K562 (cell line): ENCODE results near the gene C1orf167. TPM values are rescaled to one million over a fixed set of nuclear protein-coding genes. Genes with fewer than 3 reads are reported as not detected.

Source experiments
- ATAC-seq: fragments of 200-7000 bp; cut with Tn5 transposase; 3 replicates; pipeline ENCODE4 v1.9.1; 2020; ENCODE audit warnings: moderate library complexity
- BruUV-seq: library from RNA; stranded (reverse); fragments of 400-500 nt; replicated peaks from 2 replicates; lab custom pipeline; 2021; lab: Mats Ljungman, UMichigan
- CTCF ChIA-PET: fragments of 300-600 bp; formaldehyde crosslinking; extraction: SDS; loops from one replicate; lab custom pipeline; 2021; ENCODE audit warnings: low intra/inter-chr PET ratio; lab: Yijun Ruan, JAX
- POLR2A ChIA-PET: fragments of 300-600, 350-650 bp; sonication (Branson Sonifier 250); formaldehyde crosslinking; extraction: SDS; loops from one replicate; lab custom pipeline; 2021; ENCODE audit warnings: antibody characterized with exemption, inconsistent platforms; lab: Yijun Ruan, JAX
- DNase-seq, 4 experiments: peaks; one replicate each; pipeline versions ENCODE4 v3.0.0 to v3.0.0-alpha.2; 2011 to 2018; ENCODE audit warnings: low spot score in 3 of 4, mixed read lengths in 3 of 4; ENCODE audit errors: extremely low read depth in 1 of 4
- FAIRE-seq: peaks from 2 replicates; lab custom pipeline; 2011; peaks lifted over from hg19 to GRCh38; lab: Jason Lieb, UNC
- H2AFZ ChIP-seq: 2 replicates; pipeline ENCODE4 v1.6.0; 2011; ENCODE audit warnings: low read depth, low read length, control low read depth, inconsistent platforms
- H3K27ac ChIP-seq: fragments of 200-600 bp; 3 replicates; pipeline ENCODE4 v1.8.0; 2011; ENCODE audit warnings: low read depth, mild to moderate bottlenecking, control low read depth, inconsistent platforms, low read length, moderate library complexity, mixed read lengths; ENCODE audit errors: extremely low read depth
- H3K27me3 ChIP-seq, 2 experiments: fragments of 300-600 bp in 1 of 2; 2 replicates in 1 of 2; 3 replicates in 1 of 2; pipeline versions ENCODE4 v1.6.0 to v1.8.0; 2011; ENCODE audit warnings: inconsistent platforms in 2 of 2, low read length in 2 of 2, mild to moderate bottlenecking in 1 of 2, mixed read lengths in 1 of 2, moderate library complexity in 1 of 2; ENCODE audit not compliant: control insufficient read depth in 2 of 2, insufficient read depth in 2 of 2
- H3K36me3 ChIP-seq: fragments of 300-600 bp; 3 replicates; pipeline ENCODE4 v1.8.0; 2011; ENCODE audit warnings: mild to moderate bottlenecking, low read length, inconsistent platforms; ENCODE audit not compliant: control insufficient read depth, insufficient read depth
- H3K4me1 ChIP-seq, 2 experiments: fragments of 200-600 bp in 1 of 2; replicated peaks in 1 of 2; 2 replicates in 1 of 2; 3 replicates in 1 of 2; pipeline versions ENCODE4 v1.5.1 to v1.8.0; 2011; ENCODE audit warnings: inconsistent platforms in 2 of 2, low read length in 2 of 2, mild to moderate bottlenecking in 1 of 2, mixed read lengths in 1 of 2, moderate library complexity in 1 of 2; ENCODE audit not compliant: control insufficient read depth in 2 of 2, insufficient read depth in 2 of 2
- H3K4me2 ChIP-seq: 2 replicates; pipeline ENCODE4 v1.6.1; 2011; ENCODE audit warnings: low read length, control low read depth, inconsistent platforms, mixed read lengths; ENCODE audit not compliant: insufficient read depth
- H3K4me3 ChIP-seq: fragments of 200-600 bp; sonication (generic), shearing (Covaris generic); 2 replicates; pipeline ENCODE4 v1.5.1; 2016; ENCODE audit warnings: control low read depth, inconsistent platforms
- H3K79me2 ChIP-seq: fragments of 200-600 bp; 3 replicates; pipeline ENCODE4 v1.8.0; 2011; ENCODE audit warnings: low read length, inconsistent platforms; ENCODE audit not compliant: control insufficient read depth, insufficient read depth
- H3K9ac ChIP-seq, 2 experiments: 2 replicates each; pipeline versions ENCODE4 v1.6.0 to v1.6.1; 2011; ENCODE audit warnings: low read depth in 2 of 2, low read length in 2 of 2, control low read depth in 1 of 2, inconsistent platforms in 1 of 2, mild to moderate bottlenecking in 1 of 2, mixed read lengths in 1 of 2; ENCODE audit not compliant: insufficient read depth in 1 of 2
- H3K9me1 ChIP-seq: one replicate; pipeline ENCODE4 v1.6.0; 2011; ENCODE audit warnings: inconsistent platforms, mild to moderate bottlenecking, low read length, moderate library complexity; ENCODE audit not compliant: control insufficient read depth, insufficient read depth
- H3K9me3 ChIP-seq: replicated peaks from 2 replicates; pipeline ENCODE4 v1.5.1; 2011; ENCODE audit warnings: low read depth, low read length, inconsistent platforms; ENCODE audit not compliant: control insufficient read depth, insufficient read depth
- H4K20me1 ChIP-seq: replicated peaks from 2 replicates; pipeline ENCODE4 v1.6.1; 2011; ENCODE audit warnings: low read length, inconsistent platforms, mixed read lengths; ENCODE audit not compliant: control insufficient read depth, insufficient read depth
- CHD4 ChIP-seq: fragments of 200-600 bp; sonication (generic); IDR thresholded peaks from 3 replicates; pipeline ENCODE4 v1.6.1; 2012; ENCODE audit warnings: low read depth, mild to moderate bottlenecking, mixed read lengths, low read length, inconsistent platforms; ENCODE audit not compliant: insufficient read depth, insufficient replicate concordance, poor library complexity, severe bottlenecking
- COPS2 ChIP-seq: fragments of 450-650 bp; conservative IDR thresholded peaks from 2 replicates; pipeline ENCODE4 v1.6.1; 2016; ENCODE audit warnings: mild to moderate bottlenecking, moderate library complexity
- CREM ChIP-seq: IDR thresholded peaks from 2 replicates; pipeline ENCODE4 v1.6.1; 2014; ENCODE audit warnings: antibody characterized with exemption, low read depth
- FOXK2 ChIP-seq, 2 experiments: fragments of 450-650 bp; IDR thresholded peaks in 1 of 2; conservative IDR thresholded peaks in 1 of 2; 2 replicates each; pipeline ENCODE4 v1.6.1; 2016; ENCODE audit warnings: low read depth in 2 of 2, mild to moderate bottlenecking in 1 of 2
- ILK ChIP-seq: fragments of 450-650 bp; IDR thresholded peaks from 2 replicates; pipeline ENCODE4 v1.6.1; 2016; ENCODE audit warnings: missing genetic modification characterization, low read depth, mild to moderate bottlenecking, missing compliant biosample characterization, moderate library complexity, borderline replicate concordance
- NR1H2 ChIP-seq: sonication (generic); formaldehyde crosslinking; IDR thresholded peaks from 2 replicates; pipeline ENCODE4 v1.4.0; 2020; ENCODE audit warnings: mild to moderate bottlenecking, missing genetic modification reagents
- TBL1XR1 ChIP-seq, 2 experiments: IDR thresholded peaks; 2 replicates each; pipeline ENCODE4 v1.6.1; 2012; ENCODE audit warnings: improper control_type of control experiment in 2 of 2, low read length in 2 of 2, mild to moderate bottlenecking in 1 of 2
- WHSC1 ChIP-seq: IDR thresholded peaks from one replicate; pipeline ENCODE4 v1.6.1; 2012; ENCODE audit warnings: low read length, control low read depth, inconsistent platforms
- ZKSCAN1 ChIP-seq: fragments of 150-350 bp; IDR thresholded peaks from 2 replicates; pipeline ENCODE4 v1.6.1; 2016; ENCODE audit warnings: low read depth, low read length
- ZNF764 ChIP-seq: fragments of 250-450 bp; sonication (Bioruptor Pico); IDR thresholded peaks from 2 replicates; pipeline ENCODE4 v1.4.0; 2020; ENCODE audit warnings: low read depth, mild to moderate bottlenecking, moderate library complexity
- ZNF77 ChIP-seq: fragments of 250-450 bp; sonication (Bioruptor Pico); IDR thresholded peaks from 2 replicates; pipeline ENCODE4 v1.5.0; 2020
- WGBS: fragments of 100-300 bp; shearing (Covaris generic); methylation state at CpG from one replicate; pipeline ENCODE4 v1.1.6; 2016; ENCODE audit warnings: low coverage, mixed read lengths; ENCODE audit not compliant: insufficient coverage; ENCODE audit errors: missing lambda C conversion rate; 5-methylcytosine and 5-hydroxymethylcytosine counted together
- in situ Hi-C: fragments of 300-500 bp; cut with MboI; formaldehyde crosslinking; loops from 4 replicates; pipeline ENCODE4 v1.15.0; 2018; ENCODE audit warnings: inconsistent platforms, mixed read lengths
- intact Hi-C: fragments of 100-400 bp; cut with micrococcal nuclease; formaldehyde crosslinking; loops from 2 replicates; pipeline ENCODE4 v1.14.2; 2022
- polyA plus RNA-seq, 8 experiments: library from polyadenylated mRNA; depleted of rRNA in 4 of 8; stranded (reverse) in 5 of 8; unstranded in 3 of 8; fragments of >200 nt; fragmentation: Nextera tagmentation in 2 of 8; fragmentation: Illumina TruSeq in 1 of 8; extraction: Ambion mirVana in 2 of 8; extraction: Trizol in 1 of 8; gene quantifications; 2 replicates each; pipeline versions ENCODE4 v1.2.1 to v1.2.3, GENCODE V29; 2011 to 2014; ENCODE audit warnings: inconsistent platforms in 1 of 8, missing spikeins in 1 of 8
- total RNA-seq, 7 experiments: library from RNA; depleted of rRNA in 6 of 7; stranded (reverse); fragments of >200 nt in 6 of 7; fragmentation: Illumina TruSeq in 2 of 7; extraction: Trizol in 2 of 7; gene quantifications; 2 replicates each; pipeline versions ENCODE4 v1.2.1 to v1.2.3, GENCODE V29; 2011 to 2021; ENCODE audit warnings: low replicate concordance in 1 of 7
- TF ChIP-seq, protein P1 (sequence below): fragments of 450-650 bp; formaldehyde crosslinking; IDR thresholded peaks from 2 replicates; pipeline ENCODE4 v1.4.0; 2020; ENCODE audit warnings: mild to moderate bottlenecking
- TF ChIP-seq, protein P2 (sequence below), 2 experiments: fragments of 450-650 bp in 1 of 2; sonication (generic) in 1 of 2; formaldehyde crosslinking in 1 of 2; IDR thresholded peaks in 1 of 2; conservative IDR thresholded peaks in 1 of 2; 2 replicates each; pipeline versions ENCODE4 v1.6.1 to v1.8.1; 2016 to 2023; ENCODE audit warnings: mild to moderate bottlenecking in 2 of 2, moderate library complexity in 2 of 2, inconsistent platforms in 1 of 2, missing genetic modification reagents in 1 of 2
- TF ChIP-seq, protein P3 (sequence below): fragments of 250-450 bp; sonication (Bioruptor Pico); IDR thresholded peaks from 2 replicates; pipeline ENCODE4 v1.5.0; 2021

The C1orf167 gene
- total and polyA plus RNA-seq, 9 of the 15 experiments (the other 6 are each of a cell fraction or from before 2014, with no cell fraction given), result 0.22 to 0.86 (median 0.31) TPM; not detected in 2

GRCh38 chr1:11749203-11749689 is 12.7 kb upstream of the C1orf167 start (continued):
- TF ChIP-seq ZKSCAN1, result no peak
- TF ChIP-seq CHD4, result no peak
- TF ChIP-seq WHSC1, result no peak
- TF ChIP-seq CREM, result peak; percentile 64

DNA sequence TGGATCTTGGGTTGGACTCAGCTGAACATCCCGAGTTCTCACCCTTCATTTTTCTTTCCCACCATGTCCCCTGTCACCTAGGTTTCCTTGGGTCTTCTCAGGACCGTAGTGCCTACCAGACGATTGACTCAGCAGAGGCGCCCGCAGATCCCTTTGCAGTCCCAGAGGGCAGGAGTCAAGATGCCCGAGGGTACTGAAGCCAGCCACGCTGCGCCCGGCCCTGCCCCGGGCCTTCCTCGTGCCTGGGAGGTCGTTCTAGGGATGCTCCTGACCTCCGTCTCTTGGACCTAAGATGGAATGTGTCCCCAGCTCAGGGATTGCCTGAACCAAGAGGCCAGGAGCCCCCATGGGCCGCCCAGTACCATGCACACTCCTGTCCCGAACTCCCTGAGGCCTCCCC is 12.0 kb upstream of the C1orf167 start:
- Histone ChIP-seq H3K4me1 (peaks cover 31 to 58% of the 10 kb centered on the region in 2 experiments), H3K27ac (no peak overlapping the region), H2AFZ (no peak overlapping the region), H3K9me3 (no peaks in the 10 kb centered on the region), H3K4me2 (no peak overlapping the region), H3K27me3 (no peaks in the 10 kb centered on the region), H3K4me3 (no peak overlapping the region), H3K36me3 (peaks cover 53% of the 10 kb centered on the region; the same call in 2 of the 3 replicates), H4K20me1 (no peaks in the 10 kb centered on the region), H3K79me2 (no peaks in the 10 kb centered on the region), H3K9me1 (no peaks in the 10 kb centered on the region), H3K9ac (no peak overlapping the region; a peak in 1 of 4 replicates)
- intact Hi-C loops (loop anchor here (1.0 to 2.0 kb wide), 2 partner anchors 31 to 99 kb away; no protein-coding TSS in a partner anchor), in situ Hi-C loops (no loop called here)
- CTCF ChIA-PET, result interaction anchor here (1.0 to 2.8 kb wide), 3 partner anchors 86 to 104 kb away, joined by 3 to 22 read pairs (median 8); partner anchors contain the start of gene FBXO6
- no peak for DNase-seq
- BruUV-seq, result no TSS peak
- 75% methylated on average over 11 of the region's 15 CpGs for WGBS
- POLR2A ChIA-PET, result interaction anchor here (0.6 to 1.4 kb wide), 4 partner anchors 26 to 88 kb away, joined by 3 to 5 read pairs (median 3); partner anchors contain the start of genes CLCN6 and MTHFR
- ATAC-seq, result no peak
- no peak for FAIRE-seq
- TF ChIP-seq FOXK2 (conservative IDR thresholded peaks at IDR 0.05 in 1 of 2, IDR thresholded peaks at IDR 0.05 in 1 of 2; ENCODE audit: low read depth in 2 of 2), result no peak
- TF ChIP-seq TBL1XR1 (IDR thresholded peaks at IDR 0.05; ENCODE audit: low read length in 2 of 2), result no peak
- TF ChIP-seq ZNF764, result no peak
- no peak for TF ChIP-seq NR1H2 (CRISPR knock-in tag)
- TF ChIP-seq, protein P1, sequence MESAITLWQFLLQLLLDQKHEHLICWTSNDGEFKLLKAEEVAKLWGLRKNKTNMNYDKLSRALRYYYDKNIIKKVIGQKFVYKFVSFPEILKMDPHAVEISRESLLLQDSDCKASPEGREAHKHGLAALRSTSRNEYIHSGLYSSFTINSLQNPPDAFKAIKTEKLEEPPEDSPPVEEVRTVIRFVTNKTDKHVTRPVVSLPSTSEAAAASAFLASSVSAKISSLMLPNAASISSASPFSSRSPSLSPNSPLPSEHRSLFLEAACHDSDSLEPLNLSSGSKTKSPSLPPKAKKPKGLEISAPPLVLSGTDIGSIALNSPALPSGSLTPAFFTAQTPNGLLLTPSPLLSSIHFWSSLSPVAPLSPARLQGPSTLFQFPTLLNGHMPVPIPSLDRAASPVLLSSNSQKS, result no peak
- TF ChIP-seq ZNF77 (CRISPR knock-in tag), result no peak
- no peak for TF ChIP-seq COPS2
- TF ChIP-seq ILK (tag), result no peak
- TF ChIP-seq, protein P2, sequence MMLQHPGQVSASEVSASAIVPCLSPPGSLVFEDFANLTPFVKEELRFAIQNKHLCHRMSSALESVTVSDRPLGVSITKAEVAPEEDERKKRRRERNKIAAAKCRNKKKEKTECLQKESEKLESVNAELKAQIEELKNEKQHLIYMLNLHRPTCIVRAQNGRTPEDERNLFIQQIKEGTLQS (IDR thresholded peaks at IDR 0.05), result no peak
- TF ChIP-seq, protein P2 (CRISPR knock-in tag; conservative IDR thresholded peaks at IDR 0.05), result no peak
- TF ChIP-seq, protein P3, sequence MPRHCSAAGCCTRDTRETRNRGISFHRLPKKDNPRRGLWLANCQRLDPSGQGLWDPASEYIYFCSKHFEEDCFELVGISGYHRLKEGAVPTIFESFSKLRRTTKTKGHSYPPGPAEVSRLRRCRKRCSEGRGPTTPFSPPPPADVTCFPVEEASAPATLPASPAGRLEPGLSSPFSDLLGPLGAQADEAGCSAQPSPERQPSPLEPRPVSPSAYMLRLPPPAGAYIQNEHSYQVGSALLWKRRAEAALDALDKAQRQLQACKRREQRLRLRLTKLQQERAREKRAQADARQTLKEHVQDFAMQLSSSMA (CRISPR knock-in tag), result no peak
